NB4 (cell line): ENCODE data around the gene LHB.
"Not testable (repeated sequence)": the region's sequence is repeated elsewhere in the genome, so short reads cannot be mapped to it uniquely, and the experiment has no call there.

Source experiments
- CTCF ChIP-seq: IDR thresholded peaks from one replicate; pipeline ENCODE4 v1.5.1; 2012; ENCODE audit warnings: low read depth, low read length
- MYC ChIP-seq: IDR thresholded peaks from 2 replicates; pipeline ENCODE4 v1.6.1; 2011; ENCODE audit warnings: low read depth, low read length
- POLR2A ChIP-seq: IDR thresholded peaks from 2 replicates; pipeline ENCODE4 v1.6.1; 2011; ENCODE audit warnings: mild to moderate bottlenecking; ENCODE audit not compliant: insufficient read length; ENCODE audit errors: extremely low read depth

DNA sequence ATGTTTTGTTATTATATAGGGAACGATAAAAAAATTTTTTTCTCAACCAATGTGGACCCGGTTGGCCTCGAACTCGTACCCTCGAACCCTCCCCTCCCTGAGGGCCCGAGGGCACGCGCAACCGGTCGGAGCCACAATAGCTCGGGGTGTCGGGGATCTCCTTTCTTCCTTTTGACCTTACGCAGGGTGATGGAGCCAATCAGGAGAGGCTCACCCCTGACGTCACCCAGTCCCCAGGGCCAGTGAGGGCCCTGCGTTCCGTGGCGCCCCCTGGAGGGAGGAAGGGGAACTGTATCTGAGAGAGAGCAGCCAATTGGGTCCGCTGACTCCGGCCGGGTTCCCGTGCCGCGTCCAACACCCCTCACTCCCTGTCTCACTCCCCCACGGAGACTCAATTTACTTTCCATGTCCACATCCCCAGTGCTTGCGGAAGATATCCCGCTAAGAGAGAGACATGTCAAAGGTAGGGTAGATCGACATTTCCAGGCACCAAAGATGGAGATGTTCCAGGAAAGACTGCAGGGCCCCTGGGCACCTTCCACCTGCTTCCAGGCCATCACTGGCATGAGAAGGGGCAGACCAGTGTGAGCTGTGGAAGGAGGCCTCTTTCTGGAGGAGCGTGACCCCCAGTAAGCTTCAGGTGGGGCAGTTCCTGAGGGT is 14.9 kb upstream of the LHB start, which contains the start of gene CGB2:
- peak; percentile 34 for TF ChIP-seq CTCF
- TF ChIP-seq POLR2A, MYC: not testable (repeated sequence)
